LNCAP (cell line): ENCODE data around the gene LUC7L.

Experiments used
- TF ChIP-seq, protein P1 (sequence below): fragments of 450-650 bp; IDR thresholded peaks from 2 replicates; pipeline ENCODE4 v1.5.1; 2017; ENCODE audit warnings: mild to moderate bottlenecking

LUC7L gene

DNA sequence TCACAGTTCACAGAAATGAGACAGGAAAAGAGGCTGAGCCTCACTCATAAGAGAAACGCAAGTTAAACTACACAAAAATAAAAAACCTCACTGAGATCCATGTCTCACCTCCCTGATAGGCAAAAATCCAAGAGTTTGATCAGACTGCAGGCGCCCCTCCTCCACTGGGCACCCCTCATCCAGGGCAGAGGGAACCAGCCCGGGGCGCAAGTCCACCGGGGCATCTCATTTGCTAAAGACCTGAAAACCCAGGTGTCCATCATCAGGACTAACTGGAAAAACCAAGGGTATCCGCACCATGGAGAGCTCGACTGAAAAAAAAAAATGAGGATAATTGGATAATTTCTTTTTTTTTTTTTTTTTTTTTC is 74.2 kb downstream of the LUC7L start:
- TF ChIP-seq, protein P1, sequence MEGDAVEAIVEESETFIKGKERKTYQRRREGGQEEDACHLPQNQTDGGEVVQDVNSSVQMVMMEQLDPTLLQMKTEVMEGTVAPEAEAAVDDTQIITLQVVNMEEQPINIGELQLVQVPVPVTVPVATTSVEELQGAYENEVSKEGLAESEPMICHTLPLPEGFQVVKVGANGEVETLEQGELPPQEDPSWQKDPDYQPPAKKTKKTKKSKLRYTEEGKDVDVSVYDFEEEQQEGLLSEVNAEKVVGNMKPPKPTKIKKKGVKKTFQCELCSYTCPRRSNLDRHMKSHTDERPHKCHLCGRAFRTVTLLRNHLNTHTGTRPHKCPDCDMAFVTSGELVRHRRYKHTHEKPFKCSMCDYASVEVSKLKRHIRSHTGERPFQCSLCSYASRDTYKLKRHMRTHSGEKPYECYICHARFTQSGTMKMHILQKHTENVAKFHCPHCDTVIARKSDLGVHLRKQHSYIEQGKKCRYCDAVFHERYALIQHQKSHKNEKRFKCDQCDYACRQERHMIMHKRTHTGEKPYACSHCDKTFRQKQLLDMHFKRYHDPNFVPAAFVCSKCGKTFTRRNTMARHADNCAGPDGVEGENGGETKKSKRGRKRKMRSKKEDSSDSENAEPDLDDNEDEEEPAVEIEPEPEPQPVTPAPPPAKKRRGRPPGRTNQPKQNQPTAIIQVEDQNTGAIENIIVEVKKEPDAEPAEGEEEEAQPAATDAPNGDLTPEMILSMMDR: no peak

DNA sequence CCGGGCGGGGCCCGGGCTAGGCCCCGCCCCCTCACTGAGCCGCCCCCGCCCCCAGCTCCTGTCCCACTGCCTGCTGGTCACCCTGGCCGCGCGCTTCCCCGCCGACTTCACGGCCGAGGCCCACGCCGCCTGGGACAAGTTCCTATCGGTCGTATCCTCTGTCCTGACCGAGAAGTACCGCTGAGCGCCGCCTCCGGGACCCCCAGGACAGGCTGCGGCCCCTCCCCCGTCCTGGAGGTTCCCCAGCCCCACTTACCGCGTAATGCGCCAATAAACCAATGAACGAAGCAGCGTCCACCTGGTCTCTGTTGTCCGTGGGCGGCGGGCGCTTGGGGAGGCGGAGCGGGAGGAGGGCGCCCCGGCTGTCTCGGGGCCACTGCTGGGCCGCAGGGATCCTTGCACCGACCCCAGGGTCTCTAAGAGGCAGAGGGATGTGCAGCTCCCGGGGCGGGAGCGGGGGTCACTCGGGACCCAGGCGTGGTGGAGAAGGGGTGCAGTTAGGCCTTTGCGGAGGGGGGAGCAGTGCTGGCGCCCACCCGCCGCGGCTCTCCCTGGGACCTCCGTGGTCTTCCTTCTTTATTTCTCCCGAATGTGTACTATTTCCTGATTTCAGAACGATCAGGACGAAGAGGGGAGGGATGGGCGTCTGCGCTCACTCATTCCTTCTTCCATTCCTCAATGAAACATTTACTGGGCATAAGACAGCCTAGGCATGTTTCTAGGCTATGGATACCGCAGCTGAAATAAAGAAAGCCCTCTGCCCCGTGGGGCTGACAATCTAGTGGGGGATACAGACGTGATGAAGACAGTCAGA is 74.8 kb downstream of the LUC7L start:
- TF ChIP-seq, protein P1: no peak

DNA sequence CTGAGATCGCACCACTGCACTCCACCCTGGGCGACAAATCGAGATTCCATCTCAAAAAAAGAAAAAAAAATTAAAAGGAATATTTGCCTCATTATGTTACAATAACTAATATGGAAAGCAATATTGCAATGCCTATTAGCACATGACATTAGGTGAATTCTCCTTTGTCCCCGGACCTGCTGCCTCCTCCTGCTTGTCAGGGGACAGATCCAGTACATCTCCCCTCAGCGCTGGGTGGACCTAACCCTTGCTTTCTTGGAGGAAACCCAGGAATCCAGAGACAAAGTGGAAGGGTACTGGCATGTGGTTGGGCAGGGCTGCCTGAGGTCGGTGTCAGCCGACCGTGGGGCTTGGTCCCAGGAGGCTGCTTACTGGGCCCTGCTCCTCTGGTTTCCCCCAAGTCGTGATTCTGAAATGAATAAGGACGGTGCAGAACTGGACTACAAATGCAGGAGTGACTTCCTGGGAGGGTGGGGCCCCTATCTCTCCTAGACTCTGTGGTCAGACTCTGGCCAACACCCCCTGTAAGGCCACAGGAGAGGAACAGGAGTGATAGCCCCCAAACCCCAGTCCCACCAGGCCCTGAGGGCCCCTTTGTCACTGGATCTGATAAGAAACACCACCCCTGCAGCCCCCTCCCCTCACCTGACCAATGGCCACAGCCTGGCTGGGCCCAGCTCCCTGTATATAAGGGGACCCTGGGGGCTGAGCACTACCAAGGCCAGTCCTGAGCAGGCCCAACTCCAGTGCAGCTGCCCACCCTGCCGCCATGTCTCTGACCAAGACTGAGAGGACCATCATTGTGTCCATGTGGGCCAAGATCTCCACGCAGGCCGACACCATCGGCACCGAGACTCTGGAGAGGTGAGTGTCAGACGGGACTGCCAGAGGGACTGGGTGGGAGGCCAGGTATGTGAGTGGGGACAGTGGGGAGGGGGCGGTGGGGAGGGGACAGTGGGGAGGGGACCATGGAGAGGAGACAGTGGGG is 76.8 kb downstream of the LUC7L start, which contains the start of gene HBZ:
Gene HBZ, plus strand, starts transcription at position 504 of the 988 bp plus-strand sequence. Its CDS starts 266 bp downstream, at position 770.
- TF ChIP-seq, protein P1: no peak

DNA sequence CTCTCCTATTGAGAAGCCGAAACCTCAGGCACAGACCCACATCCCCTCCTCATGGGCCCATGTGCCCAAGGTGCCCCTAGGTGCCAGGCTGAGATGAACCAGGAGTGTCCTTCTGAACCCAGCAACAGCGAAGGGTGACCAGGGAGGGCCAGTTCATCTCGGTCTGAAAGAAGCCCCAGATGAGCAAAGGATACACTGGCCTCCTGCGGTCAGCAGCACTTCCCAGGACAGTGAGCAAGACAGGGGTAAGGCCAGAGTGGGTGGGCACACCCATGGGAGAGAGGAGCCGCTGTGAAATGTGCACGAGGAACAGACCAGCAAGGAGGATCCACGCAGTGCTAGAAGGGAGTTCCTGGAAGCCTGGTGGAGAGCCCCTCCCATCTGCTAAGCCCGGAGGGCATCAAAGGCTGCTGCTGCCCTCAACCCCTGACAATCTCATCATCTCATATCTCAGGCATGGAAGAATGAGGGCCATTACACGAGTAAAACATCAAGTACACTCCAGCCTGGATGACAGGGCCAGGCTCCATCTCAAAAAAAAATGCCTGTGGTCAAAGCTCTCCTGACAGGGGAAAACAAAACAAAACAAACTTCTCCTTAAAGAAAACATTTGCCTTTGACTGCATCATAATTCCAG is 80.1 kb downstream of the LUC7L start:
- TF ChIP-seq, protein P1: no peak

DNA sequence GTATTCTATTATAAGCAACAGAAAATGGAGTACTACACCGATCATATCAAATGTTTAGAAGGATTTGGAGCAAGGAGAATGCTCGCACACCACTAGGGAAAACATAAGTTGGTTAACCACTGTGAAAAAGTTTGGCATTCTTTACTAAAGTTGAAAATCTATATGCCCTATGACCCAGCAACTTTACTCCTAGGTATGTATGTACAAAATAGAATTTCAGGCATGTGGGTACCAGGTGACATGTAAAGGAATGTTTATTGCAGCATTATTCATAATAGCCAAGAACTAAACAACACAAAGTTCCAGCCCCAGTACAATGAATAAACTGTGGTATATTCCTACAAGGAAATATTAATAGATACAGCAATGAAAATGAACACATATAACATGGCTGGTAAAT is 82.6 kb downstream of the LUC7L start:
- TF ChIP-seq, protein P1: no peak

DNA sequence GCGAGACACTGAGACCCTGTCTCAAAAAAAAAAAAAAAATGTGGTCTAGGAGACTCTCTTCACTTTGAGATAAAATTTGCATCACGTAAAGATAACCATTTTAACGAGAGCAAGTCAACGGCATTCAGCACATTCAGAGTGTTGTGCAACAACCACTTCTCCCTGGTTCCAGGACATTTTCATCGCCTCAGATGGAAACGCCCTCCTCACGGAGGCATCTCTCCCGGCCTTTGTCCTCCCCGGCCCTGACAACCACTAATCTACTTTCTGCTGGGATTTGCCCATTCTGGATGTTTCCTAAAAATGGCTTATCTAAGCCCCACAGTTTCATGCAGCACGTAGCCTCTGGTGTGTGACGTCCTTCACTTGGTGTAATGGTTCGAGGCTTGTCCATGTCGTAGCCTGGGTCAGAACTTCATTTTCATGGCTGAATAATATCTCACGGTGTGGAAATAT is 84.4 kb downstream of the LUC7L start:
- TF ChIP-seq, protein P1: no peak

DNA sequence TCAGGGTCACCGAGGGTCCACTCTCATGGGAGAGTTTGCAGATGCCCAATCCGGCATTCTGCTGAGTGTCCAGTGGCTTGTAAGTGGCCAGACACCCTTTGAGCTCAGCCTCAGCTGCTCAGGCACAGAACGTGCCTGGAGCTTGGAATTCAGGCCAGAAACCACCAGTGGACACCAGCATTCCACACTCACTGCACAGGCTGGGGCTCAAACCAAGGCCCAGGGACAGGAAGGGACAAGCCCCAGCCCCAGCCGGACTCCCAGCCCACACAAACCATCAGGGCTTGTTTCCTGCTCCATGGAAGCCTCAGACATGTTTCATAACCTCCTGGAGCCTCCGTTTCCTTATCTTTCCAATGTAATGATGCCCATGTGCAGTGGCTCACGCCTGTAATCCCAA is 85.8 kb downstream of the LUC7L start:
- TF ChIP-seq, protein P1: no peak
